GM10248 (cell line): Measurements from ENCODE around the gene LSAMP.

Source experiments
- CTCF ChIA-PET: fragments of 300-600 bp; sonication (Branson Sonifier 250); formaldehyde crosslinking; extraction: SDS; loops from one replicate; lab custom pipeline; 2021; ENCODE audit warnings: antibody characterized with exemption; lab: Yijun Ruan, JAX
- POLR2A ChIA-PET: fragments of 350-650 bp; sonication (Branson Sonifier 250); formaldehyde crosslinking; extraction: SDS; loops from one replicate; lab custom pipeline; 2020; ENCODE audit warnings: antibody characterized with exemption; lab: Yijun Ruan, JAX
- DNase-seq: peaks from one replicate; pipeline ENCODE4 v3.0.0; 2012; ENCODE audit errors: extremely low spot score
- TF ChIP-seq, protein P1 (sequence below): IDR thresholded peaks from 2 replicates; pipeline ENCODE4 v1.5.1; 2012; ENCODE audit warnings: mild to moderate bottlenecking, low read depth; ENCODE audit errors: extremely low read depth, missing control alignments, control extremely low read depth

LSAMP gene

GRCh38 chr3:115877615-115877899, 567.7 kb downstream of the LSAMP start:
- CTCF ChIA-PET, result interaction anchor here (0.8 to 1.0 kb wide), 2 partner anchors 8 to 41 kb away, joined by 3 to 4 read pairs; no protein-coding TSS in a partner anchor
- DNase-seq, result no peak
- POLR2A ChIA-PET, result no interaction called here
- TF ChIP-seq, protein P1, sequence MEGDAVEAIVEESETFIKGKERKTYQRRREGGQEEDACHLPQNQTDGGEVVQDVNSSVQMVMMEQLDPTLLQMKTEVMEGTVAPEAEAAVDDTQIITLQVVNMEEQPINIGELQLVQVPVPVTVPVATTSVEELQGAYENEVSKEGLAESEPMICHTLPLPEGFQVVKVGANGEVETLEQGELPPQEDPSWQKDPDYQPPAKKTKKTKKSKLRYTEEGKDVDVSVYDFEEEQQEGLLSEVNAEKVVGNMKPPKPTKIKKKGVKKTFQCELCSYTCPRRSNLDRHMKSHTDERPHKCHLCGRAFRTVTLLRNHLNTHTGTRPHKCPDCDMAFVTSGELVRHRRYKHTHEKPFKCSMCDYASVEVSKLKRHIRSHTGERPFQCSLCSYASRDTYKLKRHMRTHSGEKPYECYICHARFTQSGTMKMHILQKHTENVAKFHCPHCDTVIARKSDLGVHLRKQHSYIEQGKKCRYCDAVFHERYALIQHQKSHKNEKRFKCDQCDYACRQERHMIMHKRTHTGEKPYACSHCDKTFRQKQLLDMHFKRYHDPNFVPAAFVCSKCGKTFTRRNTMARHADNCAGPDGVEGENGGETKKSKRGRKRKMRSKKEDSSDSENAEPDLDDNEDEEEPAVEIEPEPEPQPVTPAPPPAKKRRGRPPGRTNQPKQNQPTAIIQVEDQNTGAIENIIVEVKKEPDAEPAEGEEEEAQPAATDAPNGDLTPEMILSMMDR, result no peak

GRCh38 chr3:115876876-115877614, 568.2 kb downstream of the LSAMP start:
- TF ChIP-seq, protein P1, result no peak
- POLR2A ChIA-PET, result no interaction called here
- CTCF ChIA-PET, result interaction anchor here (0.8 to 1.0 kb wide), 2 partner anchors 9 to 41 kb away, joined by 3 to 4 read pairs; no protein-coding TSS in a partner anchor
- DNase-seq, result no peak

GRCh38 chr3:115875460-115875859, 569.8 kb downstream of the LSAMP start:
- ChIA-PET POLR2A (no interaction called here), CTCF (no interaction called here)
- no peak for DNase-seq
- TF ChIP-seq, protein P1, result no peak

- ChIA-PET POLR2A (no interaction called here), CTCF (no interaction called here)
- no peak for DNase-seq
- TF ChIP-seq, protein P1, result no peak
Observed at GRCh38 chr3:115871735-115872134, 573.6 kb downstream of the LSAMP start.

GRCh38 chr3:115864911-115865310, 580.4 kb downstream of the LSAMP start:
- POLR2A ChIA-PET, result no interaction called here
- CTCF ChIA-PET, result interaction anchor here (0.8 kb wide), 1 partner anchor 9 kb away, joined by 4 read pairs; no protein-coding TSS in a partner anchor
- DNase-seq, result no peak
- TF ChIP-seq, protein P1, result no peak

DNA sequence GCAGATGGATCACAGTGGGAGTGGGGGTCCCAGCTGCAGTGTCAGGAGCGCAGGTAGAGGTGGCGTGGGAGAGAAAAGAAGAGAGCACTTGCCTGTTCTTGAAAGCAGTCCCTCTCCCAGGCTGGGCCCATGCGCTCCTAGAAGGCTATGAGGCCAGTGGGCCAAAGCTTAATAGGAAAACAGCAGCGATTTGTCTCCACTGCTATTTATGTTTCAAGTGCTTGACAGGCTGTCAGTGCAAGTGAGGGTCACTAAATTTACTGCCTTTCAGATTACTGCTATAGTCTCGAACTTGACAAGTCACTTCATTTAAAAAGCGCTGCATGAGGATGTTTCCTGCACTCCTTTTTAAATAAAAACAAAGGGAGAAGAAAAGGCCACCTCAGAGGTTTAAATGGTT, 582.4 kb downstream of the LSAMP start:
- ChIA-PET POLR2A (no interaction called here), CTCF (interaction anchor here (0.7 kb wide), 1 partner anchor 20 kb away, joined by 3 read pairs; no protein-coding TSS in a partner anchor)

More for the DNA sequence above, 582.4 kb downstream of the LSAMP start:
- no peak for DNase-seq
- TF ChIP-seq, protein P1, result no peak
